ENCODE measurements around the gene POLR3H.

The POLR3H gene

GRCh38 chr22:41513391-41513790, 30.9 kb downstream of the POLR3H start:
- no peak for DNase-seq

- peak; percentile 70 for DNase-seq
Measured at GRCh38 chr22:41512421-41513194, 31.7 kb downstream of the POLR3H start.

- no peak for DNase-seq
Measured at GRCh38 chr22:41511521-41511968, 32.7 kb downstream of the POLR3H start.

GRCh38 chr22:41508770-41509170, 35.5 kb downstream of the POLR3H start:
- DNase-seq: no peak

GRCh38 chr22:41507330-41508063, 36.8 kb downstream of the POLR3H start:
- no peak for DNase-seq

GRCh38 chr22:41505511-41506220, 38.6 kb downstream of the POLR3H start:
- DNase-seq: no peak

- no peak for DNase-seq
Measured at GRCh38 chr22:41504816-41505215, 39.5 kb downstream of the POLR3H start.

GRCh38 chr22:41504397-41504796, 39.9 kb downstream of the POLR3H start:
- peak; percentile 49 for DNase-seq

- DNase-seq: peak; percentile 33
Measured at GRCh38 chr22:41501209-41501608, 43.1 kb downstream of the POLR3H start.

- no peak for DNase-seq
Measured at GRCh38 chr22:41500303-41500702, 44.0 kb downstream of the POLR3H start.

GRCh38 chr22:41499624-41500280, 44.5 kb downstream of the POLR3H start:
- no peak for DNase-seq

- DNase-seq: no peak
Measured at GRCh38 chr22:41498303-41498835, 45.9 kb downstream of the POLR3H start.

GRCh38 chr22:41491374-41492100, 52.7 kb downstream of the POLR3H start:
- DNase-seq: peak; percentile 11

GRCh38 chr22:41488596-41489385, 55.5 kb downstream of the POLR3H start:
- no peak for DNase-seq

- no peak for DNase-seq
Measured at GRCh38 chr22:41488076-41488475, 56.2 kb downstream of the POLR3H start.

GRCh38 chr22:41487037-41487935, 57.0 kb downstream of the POLR3H start:
- DNase-seq: no peak

- no peak for DNase-seq
Measured at GRCh38 chr22:41485033-41485432, 59.2 kb downstream of the POLR3H start.

GRCh38 chr22:41482319-41482935, 61.8 kb downstream of the POLR3H start:
- DNase-seq: peak; percentile 56

- DNase-seq: no peak
Measured at GRCh38 chr22:41481925-41482318, 62.3 kb downstream of the POLR3H start.

Measured in fibroblast of skin of back (primary cell).